ENCODE data around the gene FIGN. TPM values are rescaled to one million over a fixed set of nuclear protein-coding genes. Genes with fewer than 3 reads are reported as not detected.

Gene FIGN
- total RNA-seq, 2 experiments from 2014 or later = not detected

DNA sequence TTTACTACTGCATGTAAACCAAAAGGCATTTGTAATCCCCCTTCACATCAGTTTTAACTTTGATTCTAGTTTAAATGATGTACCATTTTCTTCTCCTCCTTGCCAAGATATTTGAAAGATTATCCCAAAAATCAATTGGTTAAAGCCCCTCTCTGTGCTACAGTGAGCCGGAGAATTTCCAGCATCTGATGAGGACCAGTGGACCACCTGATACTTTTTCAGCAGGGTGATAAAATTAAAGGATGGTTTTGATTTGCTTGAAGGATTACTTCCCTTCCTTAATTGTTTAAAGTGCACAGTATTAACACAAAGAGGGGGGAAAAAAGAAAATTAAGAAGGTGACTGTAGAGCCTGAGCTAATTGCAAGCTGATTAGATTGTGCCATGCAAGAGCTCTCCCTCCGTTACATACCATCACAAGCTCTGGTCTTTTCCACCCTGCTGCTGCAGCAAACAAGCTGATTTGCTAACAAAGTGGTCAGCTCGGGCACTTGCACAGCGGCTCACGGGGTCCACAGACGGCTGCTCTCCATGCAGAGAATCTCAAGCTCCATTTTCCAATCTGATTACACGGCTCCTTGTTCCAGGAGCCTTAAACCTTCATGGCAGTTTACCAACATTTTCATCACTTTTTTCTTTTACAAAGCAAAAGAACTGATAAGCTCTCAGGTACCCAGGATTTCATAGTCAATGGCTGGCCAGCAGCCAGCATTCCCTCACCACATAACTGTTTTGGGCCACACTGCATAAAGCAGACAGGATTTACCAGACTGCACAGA, 22.1 kb downstream of the FIGN start:
- no peak overlapping the region for H3K27ac Mint-ChIP-seq
- H3K36me3 Mint-ChIP-seq (ENCODE audit: low read depth) = no peaks in the 10 kb centered on the region
- no peak overlapping the region for H3K4me3 ChIP-seq (ENCODE audit: low read length)
- H3K4me1 Mint-ChIP-seq (ENCODE audit: low read depth) = no peaks in the 10 kb centered on the region
- no peaks in the 10 kb centered on the region for H3K27me3 ChIP-seq (ENCODE audit: control insufficient read depth in 1 of 2, insufficient read depth in 2 of 2, low read length in 2 of 2)
- no peaks in the 10 kb centered on the region for H3K9me3 Mint-ChIP-seq
- intact Hi-C loops (cut with DNase I, micrococcal nuclease) = no loop called here
- peaks cover 0 to 3% of the 10 kb centered on the region in 2 experiments for H3K9me3 ChIP-seq (ENCODE audit: control insufficient read depth in 1 of 2, insufficient read depth in 1 of 2, low read length in 2 of 2)
- H3K27ac ChIP-seq (ENCODE audit: low read depth in 1 of 2, low read length in 2 of 2) = no peak overlapping the region
- H3K4me3 Mint-ChIP-seq = no peak overlapping the region
- no peaks in the 10 kb centered on the region for H3K4me1 ChIP-seq (ENCODE audit: insufficient read depth, low read length)
- no peak for ATAC-seq (ENCODE audit: poor library complexity)
- TF ChIP-seq, protein P1, sequence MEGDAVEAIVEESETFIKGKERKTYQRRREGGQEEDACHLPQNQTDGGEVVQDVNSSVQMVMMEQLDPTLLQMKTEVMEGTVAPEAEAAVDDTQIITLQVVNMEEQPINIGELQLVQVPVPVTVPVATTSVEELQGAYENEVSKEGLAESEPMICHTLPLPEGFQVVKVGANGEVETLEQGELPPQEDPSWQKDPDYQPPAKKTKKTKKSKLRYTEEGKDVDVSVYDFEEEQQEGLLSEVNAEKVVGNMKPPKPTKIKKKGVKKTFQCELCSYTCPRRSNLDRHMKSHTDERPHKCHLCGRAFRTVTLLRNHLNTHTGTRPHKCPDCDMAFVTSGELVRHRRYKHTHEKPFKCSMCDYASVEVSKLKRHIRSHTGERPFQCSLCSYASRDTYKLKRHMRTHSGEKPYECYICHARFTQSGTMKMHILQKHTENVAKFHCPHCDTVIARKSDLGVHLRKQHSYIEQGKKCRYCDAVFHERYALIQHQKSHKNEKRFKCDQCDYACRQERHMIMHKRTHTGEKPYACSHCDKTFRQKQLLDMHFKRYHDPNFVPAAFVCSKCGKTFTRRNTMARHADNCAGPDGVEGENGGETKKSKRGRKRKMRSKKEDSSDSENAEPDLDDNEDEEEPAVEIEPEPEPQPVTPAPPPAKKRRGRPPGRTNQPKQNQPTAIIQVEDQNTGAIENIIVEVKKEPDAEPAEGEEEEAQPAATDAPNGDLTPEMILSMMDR (IDR thresholded peaks at IDR 0.05) = no peak
- no peaks in the 10 kb centered on the region for H3K36me3 ChIP-seq (ENCODE audit: insufficient read depth, low read length)
- ChIA-PET POLR2A (no interaction called here), CTCF (no interaction called here)
- H3K27me3 Mint-ChIP-seq = no peaks in the 10 kb centered on the region
- DNase-seq = no peak

DNA sequence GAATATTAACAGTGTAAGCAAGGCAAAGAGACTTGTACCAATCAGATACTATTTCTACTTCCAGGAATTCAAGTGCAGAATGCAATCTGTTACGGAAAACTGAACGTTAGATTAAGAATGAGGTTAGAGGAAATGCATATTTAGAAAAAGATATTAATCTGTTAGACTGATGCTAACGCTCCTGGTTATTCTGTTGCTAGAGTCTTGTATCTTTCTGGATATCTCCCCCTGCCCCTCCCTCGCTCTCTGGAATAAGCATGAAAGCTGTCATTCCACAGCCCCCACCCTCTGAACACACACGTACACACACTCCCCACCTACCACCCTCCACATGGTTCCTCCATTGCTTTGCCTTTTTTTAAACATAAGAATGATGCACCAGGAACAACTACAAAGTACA, 24.1 kb downstream of the FIGN start:
- ChIA-PET POLR2A (no interaction called here), CTCF (no interaction called here)
- intact Hi-C loops (cut with DNase I, micrococcal nuclease) = no loop called here
- peaks cover 0 to 3% of the 10 kb centered on the region in 2 experiments for H3K9me3 ChIP-seq (ENCODE audit: control insufficient read depth in 1 of 2, insufficient read depth in 1 of 2, low read length in 2 of 2)
- Mint-ChIP-seq H3K9me3 (peaks cover 2% of the 10 kb centered on the region), H3K27me3 (no peaks in the 10 kb centered on the region), H3K36me3 (ENCODE audit: low read depth) (no peaks in the 10 kb centered on the region), H3K4me1 (ENCODE audit: low read depth) (no peaks in the 10 kb centered on the region), H3K27ac (no peak overlapping the region), H3K4me3 (no peak overlapping the region)
- DNase-seq (no peak), ATAC-seq (ENCODE audit: poor library complexity) (no peak)
- no peak overlapping the region for H3K4me3 ChIP-seq (ENCODE audit: low read length)
- H3K36me3 ChIP-seq (ENCODE audit: insufficient read depth, low read length) = no peaks in the 10 kb centered on the region
- TF ChIP-seq, protein P1 (IDR thresholded peaks at IDR 0.05) = no peak
- no peaks in the 10 kb centered on the region for H3K4me1 ChIP-seq (ENCODE audit: insufficient read depth, low read length)
- H3K27me3 ChIP-seq (ENCODE audit: control insufficient read depth in 1 of 2, insufficient read depth in 2 of 2, low read length in 2 of 2) = no peaks in the 10 kb centered on the region
- no peak overlapping the region for H3K27ac ChIP-seq (ENCODE audit: low read depth in 1 of 2, low read length in 2 of 2)

DNA sequence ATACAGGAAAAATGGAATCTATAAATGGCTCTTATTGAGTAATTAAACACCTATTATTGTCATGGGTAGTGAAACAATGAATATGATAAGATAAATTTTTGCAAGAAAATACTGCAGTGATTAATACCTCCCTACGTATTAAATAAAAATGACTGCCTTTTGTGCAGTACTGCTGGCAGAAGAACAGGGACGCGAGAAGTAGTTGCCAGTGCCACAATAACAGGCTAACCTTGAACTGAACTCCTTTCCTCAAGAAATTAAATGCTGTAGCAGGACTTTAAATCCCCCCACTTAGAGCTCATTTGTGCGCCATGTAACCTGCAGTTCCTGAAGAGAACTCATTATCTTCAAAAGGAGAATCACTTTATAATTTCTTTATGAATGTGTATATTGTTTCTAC, 24.6 kb downstream of the FIGN start:
- Mint-ChIP-seq H3K4me3 (no peak overlapping the region), H3K9me3 (peaks cover 2% of the 10 kb centered on the region), H3K27ac (no peak overlapping the region), H3K36me3 (ENCODE audit: low read depth) (no peaks in the 10 kb centered on the region), H3K4me1 (ENCODE audit: low read depth) (no peaks in the 10 kb centered on the region), H3K27me3 (no peaks in the 10 kb centered on the region)
- DNase-seq (no peak), ATAC-seq (ENCODE audit: poor library complexity) (no peak)
- no peak overlapping the region for H3K27ac ChIP-seq (ENCODE audit: low read depth in 1 of 2, low read length in 2 of 2)
- TF ChIP-seq, protein P1 (IDR thresholded peaks at IDR 0.05) = no peak
- no peaks in the 10 kb centered on the region for H3K36me3 ChIP-seq (ENCODE audit: insufficient read depth, low read length)
- CTCF ChIA-PET = no interaction called here
- intact Hi-C loops (cut with DNase I, micrococcal nuclease) = no loop called here
- POLR2A ChIA-PET = no interaction called here
- no peak overlapping the region for H3K4me3 ChIP-seq (ENCODE audit: low read length)
- peaks cover 0 to 3% of the 10 kb centered on the region in 2 experiments for H3K9me3 ChIP-seq (ENCODE audit: control insufficient read depth in 1 of 2, insufficient read depth in 1 of 2, low read length in 2 of 2)
- H3K4me1 ChIP-seq (ENCODE audit: insufficient read depth, low read length) = no peaks in the 10 kb centered on the region
- H3K27me3 ChIP-seq (ENCODE audit: control insufficient read depth in 1 of 2, insufficient read depth in 2 of 2, low read length in 2 of 2) = no peaks in the 10 kb centered on the region

Measured in CD4-positive, alpha-beta T cell (primary cell).